Neural crest cell (in vitro differentiated cells): Measurements from ENCODE around the gene GJB3. TPM values are rescaled to one million over a fixed set of nuclear protein-coding genes. Genes with fewer than 3 reads are reported as not detected.

Experiments used
- DNase-seq: peaks from one replicate; pipeline ENCODE4 v3.0.0; 2021; ENCODE audit warnings: low read depth, mixed read lengths, low spot score
- H3K27ac Mint-ChIP-seq: one replicate; pipeline ENCODE4 v1.8.0; 2021; ENCODE audit warnings: mild to moderate bottlenecking, mixed read lengths; ENCODE audit not compliant: unreplicated experiment
- H3K27me3 Mint-ChIP-seq: 2 replicates; pipeline ENCODE4 v1.8.0; 2021; ENCODE audit warnings: low read depth, mild to moderate bottlenecking, mixed read lengths
- H3K36me3 Mint-ChIP-seq: 2 replicates; pipeline ENCODE4 v1.8.0; 2021; ENCODE audit warnings: low read depth, mild to moderate bottlenecking, mixed read lengths
- H3K4me1 Mint-ChIP-seq: 2 replicates; pipeline ENCODE4 v1.8.0; 2021; ENCODE audit warnings: mixed read lengths
- H3K4me3 Mint-ChIP-seq: one replicate; pipeline ENCODE4 v1.8.0; 2021; ENCODE audit warnings: mild to moderate bottlenecking, mixed read lengths
- H3K9me3 Mint-ChIP-seq: 2 replicates; pipeline ENCODE4 v1.8.0; 2021; ENCODE audit warnings: mixed read lengths
- CTCF ChIP-seq: fragments of 200-600 bp; sonication (generic); conservative IDR thresholded peaks from 2 replicates; pipeline ENCODE4 v1.5.0; 2021; ENCODE audit warnings: antibody characterized with exemption, mild to moderate bottlenecking
- total RNA-seq: library from RNA; stranded (reverse); gene quantifications from 2 replicates; pipeline ENCODE4 v1.2.1, GENCODE V29; 2021

The GJB3 gene
- total RNA-seq, 1 donor from 2014 or later, result not detected

- DNase-seq, result no peak
- no peaks in the 10 kb centered on the region for H3K4me1 Mint-ChIP-seq
- H3K9me3 Mint-ChIP-seq, result no peaks in the 10 kb centered on the region
- no peak for TF ChIP-seq CTCF
- H3K4me3 Mint-ChIP-seq, result no peak overlapping the region
- H3K36me3 Mint-ChIP-seq, result no peaks in the 10 kb centered on the region
- H3K27ac Mint-ChIP-seq, result no peak overlapping the region
- peaks cover 32% of the 10 kb centered on the region for H3K27me3 Mint-ChIP-seq
These were observed 34.0 kb upstream of the GJB3 start for GRCh38 chr1:34746785-34747637.

- no peak for TF ChIP-seq CTCF
- H3K9me3 Mint-ChIP-seq, result no peaks in the 10 kb centered on the region
- no peaks in the 10 kb centered on the region for H3K4me1 Mint-ChIP-seq
- H3K27me3 Mint-ChIP-seq, result peaks cover 29% of the 10 kb centered on the region
- DNase-seq, result no peak
- no peaks in the 10 kb centered on the region for H3K36me3 Mint-ChIP-seq
- H3K4me3 Mint-ChIP-seq, result no peak overlapping the region
- no peak overlapping the region for H3K27ac Mint-ChIP-seq
These were observed 33.4 kb upstream of the GJB3 start for GRCh38 chr1:34747638-34747941.

GRCh38 chr1:34749992-34750391 is 31.0 kb upstream of the GJB3 start:
- H3K27me3 Mint-ChIP-seq, result peaks cover 14% of the 10 kb centered on the region
- no peak overlapping the region for H3K27ac Mint-ChIP-seq
- no peaks in the 10 kb centered on the region for H3K9me3 Mint-ChIP-seq
- H3K4me1 Mint-ChIP-seq, result no peaks in the 10 kb centered on the region
- DNase-seq, result no peak
- no peaks in the 10 kb centered on the region for H3K36me3 Mint-ChIP-seq
- H3K4me3 Mint-ChIP-seq, result no peak overlapping the region
- TF ChIP-seq CTCF, result no peak

GRCh38 chr1:34750610-34751009 is 30.4 kb upstream of the GJB3 start:
- Mint-ChIP-seq H3K36me3 (no peaks in the 10 kb centered on the region), H3K27me3 (peaks cover 10% of the 10 kb centered on the region), H3K4me1 (no peaks in the 10 kb centered on the region), H3K4me3 (no peak overlapping the region), H3K27ac (no peak overlapping the region), H3K9me3 (no peaks in the 10 kb centered on the region)
- no peak for DNase-seq
- TF ChIP-seq CTCF, result no peak

- no peaks in the 10 kb centered on the region for H3K9me3 Mint-ChIP-seq
- peaks cover 4% of the 10 kb centered on the region for H3K27me3 Mint-ChIP-seq
- no peak for DNase-seq
- H3K36me3 Mint-ChIP-seq, result no peaks in the 10 kb centered on the region
- no peaks in the 10 kb centered on the region for H3K4me1 Mint-ChIP-seq
- H3K4me3 Mint-ChIP-seq, result no peak overlapping the region
- no peak overlapping the region for H3K27ac Mint-ChIP-seq
- TF ChIP-seq CTCF, result no peak
These were observed 27.9 kb upstream of the GJB3 start for GRCh38 chr1:34753163-34753562.
